ENCODE results near the gene RPS6KA2. TPM values are rescaled to one million over a fixed set of nuclear protein-coding genes. Genes with fewer than 3 reads are reported as not detected.

RPS6KA2 gene
- total and polyA plus RNA-seq, 2 donors (not counting 3 experiments of a cell fraction or from before 2014, with no cell fraction given): 54.5 to 75.8 TPM

DNA sequence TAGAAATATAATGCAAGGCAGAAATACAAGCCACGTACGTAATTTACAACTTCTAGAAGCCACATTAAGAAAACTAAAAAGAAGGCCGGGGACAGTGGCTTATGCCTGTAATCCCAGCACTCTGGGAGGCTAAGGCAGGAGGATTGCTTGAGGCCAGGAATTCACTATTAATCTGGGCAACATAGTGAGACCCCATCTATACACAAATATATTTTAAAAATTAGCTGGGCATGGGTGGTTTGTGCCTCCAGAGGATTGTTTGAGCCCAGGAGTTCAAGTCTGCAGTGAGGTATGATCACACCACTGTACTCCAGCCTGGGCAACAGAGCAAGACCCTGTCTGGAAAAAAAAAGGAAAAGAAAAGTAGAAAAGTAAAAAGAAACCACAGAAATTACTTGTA lies 256.6 kb downstream of the RPS6KA2 start:
- no peaks in the 10 kb centered on the region for H3K9me1 ChIP-seq (replicated peaks; ENCODE audit: control insufficient read depth, extremely low read depth, insufficient read depth, low read length)
- H2AFZ ChIP-seq (ENCODE audit: low read depth, low read length): no peak overlapping the region
- ChIA-PET POLR2A (no interaction called here), CTCF (interaction anchor here (1.4 kb wide), 1 partner anchor 11 kb away, joined by 3 read pairs; no protein-coding TSS in a partner anchor)
- H3K4me2 ChIP-seq (ENCODE audit: insufficient read depth, low read length): no peak overlapping the region
- no peak for FAIRE-seq
- no peak overlapping the region for H3K9ac ChIP-seq (replicated peaks; ENCODE audit: extremely low read depth, insufficient read depth, low read length)
- dilution Hi-C loops (cut with MboI; ENCODE audit: extremely low pct_ligation_motif_present, low sequenced_read_pairs): no loop called here
- intact Hi-C loops (cut with micrococcal nuclease): no loop called here
- no peaks in the 10 kb centered on the region for H3K36me3 ChIP-seq (ENCODE audit: control insufficient read depth in 2 of 2, extremely low read depth in 1 of 2, insufficient read depth in 2 of 2, low read length in 2 of 2)
- H3K27me3 ChIP-seq (ENCODE audit: control insufficient read depth in 2 of 2, insufficient read depth in 2 of 2, low read length in 2 of 2): no peaks in the 10 kb centered on the region
- H3K79me2 ChIP-seq (ENCODE audit: control insufficient read depth, insufficient read depth, low read length): no peaks in the 10 kb centered on the region
- peaks cover 5% of the 10 kb centered on the region for H3K4me1 ChIP-seq (ENCODE audit: control insufficient read depth, extremely low read depth, insufficient read depth, low read length)
- no peak overlapping the region for H3K4me3 ChIP-seq (replicated peaks in 1 of 3; ENCODE audit: insufficient read depth in 1 of 3, low read depth in 1 of 3, low read length in 3 of 3)
- no peak for TF ChIP-seq FOS (IDR thresholded peaks at IDR 0.05; ENCODE audit: borderline replicate concordance, insufficient read depth, low read length)
- TF ChIP-seq, protein P1, sequence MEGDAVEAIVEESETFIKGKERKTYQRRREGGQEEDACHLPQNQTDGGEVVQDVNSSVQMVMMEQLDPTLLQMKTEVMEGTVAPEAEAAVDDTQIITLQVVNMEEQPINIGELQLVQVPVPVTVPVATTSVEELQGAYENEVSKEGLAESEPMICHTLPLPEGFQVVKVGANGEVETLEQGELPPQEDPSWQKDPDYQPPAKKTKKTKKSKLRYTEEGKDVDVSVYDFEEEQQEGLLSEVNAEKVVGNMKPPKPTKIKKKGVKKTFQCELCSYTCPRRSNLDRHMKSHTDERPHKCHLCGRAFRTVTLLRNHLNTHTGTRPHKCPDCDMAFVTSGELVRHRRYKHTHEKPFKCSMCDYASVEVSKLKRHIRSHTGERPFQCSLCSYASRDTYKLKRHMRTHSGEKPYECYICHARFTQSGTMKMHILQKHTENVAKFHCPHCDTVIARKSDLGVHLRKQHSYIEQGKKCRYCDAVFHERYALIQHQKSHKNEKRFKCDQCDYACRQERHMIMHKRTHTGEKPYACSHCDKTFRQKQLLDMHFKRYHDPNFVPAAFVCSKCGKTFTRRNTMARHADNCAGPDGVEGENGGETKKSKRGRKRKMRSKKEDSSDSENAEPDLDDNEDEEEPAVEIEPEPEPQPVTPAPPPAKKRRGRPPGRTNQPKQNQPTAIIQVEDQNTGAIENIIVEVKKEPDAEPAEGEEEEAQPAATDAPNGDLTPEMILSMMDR (IDR thresholded peaks at IDR 0.05; ENCODE audit: extremely low read depth in 1 of 2, insufficient read depth in 1 of 2, low read depth in 1 of 2, low read length in 2 of 2): no peak
- no peak for TF ChIP-seq MYC (IDR thresholded peaks at IDR 0.05; ENCODE audit: low read depth, low read length)
- TF ChIP-seq POLR2A (IDR thresholded peaks at IDR 0.05; ENCODE audit: low read depth, low read length): no peak
- no peak for TF ChIP-seq POLR2AphosphoS5 (IDR thresholded peaks at IDR 0.05; ENCODE audit: insufficient read depth, low read depth, low read length)
- no peak for TF ChIP-seq GATA2 (IDR thresholded peaks at IDR 0.05; ENCODE audit: insufficient read depth, insufficient read length, low read depth, low read length)
- TF ChIP-seq, protein P2, sequence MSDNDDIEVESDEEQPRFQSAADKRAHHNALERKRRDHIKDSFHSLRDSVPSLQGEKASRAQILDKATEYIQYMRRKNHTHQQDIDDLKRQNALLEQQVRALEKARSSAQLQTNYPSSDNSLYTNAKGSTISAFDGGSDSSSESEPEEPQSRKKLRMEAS (IDR thresholded peaks at IDR 0.05; ENCODE audit: insufficient read depth, insufficient read length): no peak
- no peaks in the 10 kb centered on the region for H3K9me3 ChIP-seq (replicated peaks; ENCODE audit: control insufficient read depth, insufficient read depth, low read length)
- DNase-seq (ENCODE audit: low read depth, low spot score): no peak
- H3K27ac ChIP-seq (ENCODE audit: insufficient read depth, low read depth, low read length): no peak overlapping the region
- H4K20me1 ChIP-seq (replicated peaks; ENCODE audit: control insufficient read depth, extremely low read depth, insufficient read depth, low read length): no peaks in the 10 kb centered on the region
- BruUV-seq (replicated peaks): no TSS peak

Data from endothelial cell of umbilical vein (primary cell).